GM21786 (cell line): ENCODE results near the gene HS3ST6.
"Not testable (repeated sequence)": the region's sequence is repeated elsewhere in the genome, so short reads cannot be mapped to it uniquely, and the experiment has no call there.

Source experiments
- ATAC-seq: cut with Tn5 transposase; IDR thresholded peaks from one replicate; pipeline ENCODE4 v1.9.1; 2021; ENCODE audit not compliant: unreplicated experiment

HS3ST6 gene

GRCh38 chr16:1884155-1884760, 34.0 kb downstream of the HS3ST6 start:
- ATAC-seq = no peak

GRCh38 chr16:1881172-1881571, 37.0 kb downstream of the HS3ST6 start:
- ATAC-seq = not testable (repeated sequence)

GRCh38 chr16:1879477-1879876, 38.7 kb downstream of the HS3ST6 start:
- no peak for ATAC-seq

GRCh38 chr16:1878256-1878655, 40.0 kb downstream of the HS3ST6 start:
- ATAC-seq = no peak

- ATAC-seq = no peak
Observed at GRCh38 chr16:1877804-1878203, 40.4 kb downstream of the HS3ST6 start.

GRCh38 chr16:1877089-1877488, 41.1 kb downstream of the HS3ST6 start:
- ATAC-seq = no peak

- ATAC-seq = no peak
Observed at GRCh38 chr16:1876468-1876867, 41.7 kb downstream of the HS3ST6 start.

- ATAC-seq = not testable (repeated sequence)
Observed at GRCh38 chr16:1876066-1876465, 42.1 kb downstream of the HS3ST6 start.

- ATAC-seq = no peak
Observed at GRCh38 chr16:1874854-1875253, 43.4 kb downstream of the HS3ST6 start.

GRCh38 chr16:1871974-1872635, 46.1 kb downstream of the HS3ST6 start, which contains the start of gene MEIOB:
TSS of gene MEIOB (minus strand) at chr16:1872164. CDS start at chr16:1868175, 3,989 bp downstream.
- no peak for ATAC-seq

- no peak for ATAC-seq
Observed at GRCh38 chr16:1870365-1871082, 47.7 kb downstream of the HS3ST6 start.

- ATAC-seq = no peak
Observed at GRCh38 chr16:1865902-1866690, 52.1 kb downstream of the HS3ST6 start.

- ATAC-seq = no peak
Observed at GRCh38 chr16:1863681-1864460, 54.3 kb downstream of the HS3ST6 start.

GRCh38 chr16:1862394-1862793, 55.8 kb downstream of the HS3ST6 start:
- no peak for ATAC-seq

- no peak for ATAC-seq
Observed at GRCh38 chr16:1861730-1862129, 56.5 kb downstream of the HS3ST6 start.
